ENCODE data around the gene SLITRK3.

The SLITRK3 gene, protein sequence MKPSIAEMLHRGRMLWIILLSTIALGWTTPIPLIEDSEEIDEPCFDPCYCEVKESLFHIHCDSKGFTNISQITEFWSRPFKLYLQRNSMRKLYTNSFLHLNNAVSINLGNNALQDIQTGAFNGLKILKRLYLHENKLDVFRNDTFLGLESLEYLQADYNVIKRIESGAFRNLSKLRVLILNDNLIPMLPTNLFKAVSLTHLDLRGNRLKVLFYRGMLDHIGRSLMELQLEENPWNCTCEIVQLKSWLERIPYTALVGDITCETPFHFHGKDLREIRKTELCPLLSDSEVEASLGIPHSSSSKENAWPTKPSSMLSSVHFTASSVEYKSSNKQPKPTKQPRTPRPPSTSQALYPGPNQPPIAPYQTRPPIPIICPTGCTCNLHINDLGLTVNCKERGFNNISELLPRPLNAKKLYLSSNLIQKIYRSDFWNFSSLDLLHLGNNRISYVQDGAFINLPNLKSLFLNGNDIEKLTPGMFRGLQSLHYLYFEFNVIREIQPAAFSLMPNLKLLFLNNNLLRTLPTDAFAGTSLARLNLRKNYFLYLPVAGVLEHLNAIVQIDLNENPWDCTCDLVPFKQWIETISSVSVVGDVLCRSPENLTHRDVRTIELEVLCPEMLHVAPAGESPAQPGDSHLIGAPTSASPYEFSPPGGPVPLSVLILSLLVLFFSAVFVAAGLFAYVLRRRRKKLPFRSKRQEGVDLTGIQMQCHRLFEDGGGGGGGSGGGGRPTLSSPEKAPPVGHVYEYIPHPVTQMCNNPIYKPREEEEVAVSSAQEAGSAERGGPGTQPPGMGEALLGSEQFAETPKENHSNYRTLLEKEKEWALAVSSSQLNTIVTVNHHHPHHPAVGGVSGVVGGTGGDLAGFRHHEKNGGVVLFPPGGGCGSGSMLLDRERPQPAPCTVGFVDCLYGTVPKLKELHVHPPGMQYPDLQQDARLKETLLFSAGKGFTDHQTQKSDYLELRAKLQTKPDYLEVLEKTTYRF
- total RNA-seq, result 0 reads per million in 2 experiments

DNA sequence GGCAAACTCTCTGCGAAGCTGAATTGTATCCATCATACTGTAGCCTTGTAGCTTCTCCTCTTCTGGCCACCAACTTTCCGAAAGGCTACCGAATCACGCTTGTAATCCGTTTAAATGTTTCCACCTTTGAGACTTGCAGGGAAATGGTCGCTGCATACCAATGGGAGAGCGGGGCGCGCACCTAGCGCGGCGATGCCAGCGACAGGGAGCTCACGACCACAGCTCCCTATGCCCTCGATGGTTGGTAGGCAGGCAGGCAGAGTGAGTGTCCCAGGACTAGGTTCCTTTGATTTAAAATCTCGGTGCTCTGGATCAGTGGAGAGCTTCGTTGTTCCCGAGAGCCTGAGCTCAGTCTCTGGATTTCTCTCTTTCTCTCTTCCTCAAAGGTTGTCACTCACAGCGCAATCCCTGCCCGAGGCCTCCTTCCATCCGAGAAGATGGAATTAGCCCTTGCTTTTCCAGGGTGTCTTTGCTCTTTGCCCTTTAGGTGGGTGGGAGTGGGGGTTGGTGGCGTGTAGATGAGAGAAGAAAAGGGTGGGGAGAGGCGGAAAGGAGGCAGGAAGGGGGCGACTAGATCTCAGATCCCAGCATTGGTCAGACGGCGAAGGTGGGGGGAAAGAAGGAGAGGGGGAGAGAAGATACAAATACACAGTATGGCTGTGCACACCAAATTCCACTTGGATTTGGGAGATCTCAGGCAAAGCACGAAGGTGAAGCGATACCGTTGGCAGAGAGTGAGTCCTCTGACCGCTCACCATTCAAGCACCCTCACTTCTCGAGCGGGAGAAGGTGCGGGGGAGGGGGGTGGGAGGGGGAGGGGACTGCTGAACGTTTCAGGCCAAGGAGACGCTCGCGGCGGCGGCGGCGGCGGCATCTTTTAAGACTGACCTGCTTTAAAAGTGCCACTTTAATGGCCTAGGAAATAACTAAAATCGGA lies at the start of gene SLITRK3:
Gene SLITRK3 (minus strand): TSS at position 745 of the 937 bp plus-strand sequence. CDS start 5,554 bp downstream, outside the sequence.
- no peak for DNase-seq (ENCODE audit: low read depth)

DNA sequence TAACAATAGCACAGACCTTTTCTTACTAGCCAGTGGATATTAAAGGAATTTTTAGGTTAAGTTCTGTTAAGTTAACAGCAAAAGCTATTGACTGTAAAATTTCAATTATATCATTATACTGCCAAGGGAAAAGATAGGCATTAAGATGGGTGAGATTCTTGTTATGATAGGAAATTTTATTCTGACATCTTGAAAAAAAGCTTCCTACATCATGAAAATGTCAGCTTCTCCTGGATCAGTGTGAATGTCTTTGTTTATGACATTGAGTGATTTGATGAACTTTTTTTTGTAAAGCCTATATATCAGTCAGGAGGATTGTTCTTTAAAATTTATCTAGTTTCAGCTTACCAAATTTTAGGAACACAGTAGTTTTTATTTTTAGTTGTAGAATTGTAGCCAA lies 47.4 kb upstream of the SLITRK3 start:
- no peak for DNase-seq (ENCODE audit: low read depth)

DNA sequence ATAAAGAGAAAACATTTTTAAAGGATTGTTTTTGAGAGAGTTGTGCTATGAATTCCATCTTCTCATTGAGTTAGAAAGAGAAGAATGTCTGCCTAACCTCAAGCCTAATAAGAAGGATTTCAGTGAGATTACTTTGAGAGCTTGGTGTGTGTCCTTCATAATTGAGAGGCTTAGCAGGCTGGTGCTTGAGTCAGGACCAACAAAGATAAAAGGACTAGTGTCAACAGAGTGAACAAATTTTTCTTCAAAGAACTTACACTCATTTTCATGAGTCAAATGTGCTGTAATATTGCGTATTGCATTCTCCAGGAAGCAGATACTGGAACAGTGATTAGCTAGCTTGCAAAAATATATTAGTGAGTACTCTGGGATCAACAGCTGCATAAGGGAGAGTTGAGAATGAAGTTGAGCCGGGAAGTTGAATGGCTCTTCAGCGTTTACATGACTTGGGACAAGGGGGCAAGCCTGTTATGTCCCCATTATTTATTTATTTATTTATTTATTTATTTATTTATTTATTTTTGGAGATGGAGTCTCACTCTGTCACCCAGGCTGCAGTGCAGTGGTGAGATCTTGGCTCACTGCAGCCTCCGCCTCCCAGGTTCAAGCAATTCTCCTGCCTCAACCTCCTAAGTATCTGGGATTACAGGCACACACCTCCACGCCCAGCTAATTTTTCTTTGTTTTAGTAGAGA lies 37.5 kb upstream of the SLITRK3 start:
- DNase-seq (ENCODE audit: low read depth), result no peak

DNA sequence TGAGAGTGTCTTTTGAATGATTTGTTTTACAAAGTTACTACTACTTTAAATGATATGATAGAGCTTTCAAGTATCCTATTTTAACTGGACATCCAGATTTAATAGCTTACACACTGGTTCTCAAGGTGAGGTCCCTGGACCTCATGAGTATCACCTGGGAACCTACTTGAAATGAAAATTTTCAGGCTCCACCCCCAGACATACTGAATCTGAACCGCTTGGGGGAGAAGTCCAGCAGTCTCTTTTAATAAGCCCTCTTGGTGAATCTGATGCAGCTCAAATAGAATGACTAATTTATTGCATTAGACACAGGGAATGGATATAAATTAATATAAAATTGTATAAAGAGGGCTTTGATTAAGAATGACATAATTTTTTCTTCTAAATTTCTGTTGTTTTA lies 29.4 kb upstream of the SLITRK3 start:
- DNase-seq (ENCODE audit: low read depth), result no peak

DNA sequence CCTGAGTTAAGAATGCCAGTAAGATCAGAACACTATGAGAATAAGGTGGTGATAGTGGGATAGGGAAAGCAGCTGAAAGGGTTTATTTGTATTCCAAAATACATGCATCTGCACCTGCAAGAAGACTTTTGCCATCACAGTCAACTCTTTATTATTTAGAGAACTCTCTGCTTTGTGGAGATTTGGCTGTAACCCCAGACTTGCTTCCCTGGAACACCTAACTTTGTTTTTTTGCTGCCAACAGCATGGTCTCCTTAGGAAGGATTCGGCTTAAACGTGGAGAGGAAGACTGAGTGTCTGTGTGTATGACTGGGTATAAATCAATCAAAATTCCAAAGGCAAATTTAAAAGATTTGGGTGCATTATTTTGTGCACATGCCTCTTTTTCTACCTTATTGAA lies 21.6 kb upstream of the SLITRK3 start:
- DNase-seq (ENCODE audit: low read depth), result no peak

DNA sequence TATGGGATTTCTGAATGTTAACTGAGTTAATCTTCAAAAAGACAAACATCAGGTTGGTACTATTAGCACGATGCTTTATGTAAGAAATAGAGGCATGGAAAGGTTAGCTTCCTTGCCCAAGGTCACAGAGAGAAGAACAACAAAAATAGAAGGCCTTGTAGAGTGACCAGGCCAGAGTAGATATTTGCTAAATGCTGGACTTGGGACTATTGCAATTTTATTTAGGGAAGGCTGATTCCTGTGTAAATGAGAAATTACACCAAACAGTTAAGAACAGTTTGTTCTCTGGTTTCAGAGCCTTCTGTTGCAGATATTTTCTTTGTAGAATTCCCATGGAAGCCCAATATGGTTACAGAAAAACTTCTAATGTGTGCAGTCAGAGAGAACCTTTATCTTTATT lies 16.4 kb upstream of the SLITRK3 start:
- DNase-seq (ENCODE audit: low read depth), result no peak

DNA sequence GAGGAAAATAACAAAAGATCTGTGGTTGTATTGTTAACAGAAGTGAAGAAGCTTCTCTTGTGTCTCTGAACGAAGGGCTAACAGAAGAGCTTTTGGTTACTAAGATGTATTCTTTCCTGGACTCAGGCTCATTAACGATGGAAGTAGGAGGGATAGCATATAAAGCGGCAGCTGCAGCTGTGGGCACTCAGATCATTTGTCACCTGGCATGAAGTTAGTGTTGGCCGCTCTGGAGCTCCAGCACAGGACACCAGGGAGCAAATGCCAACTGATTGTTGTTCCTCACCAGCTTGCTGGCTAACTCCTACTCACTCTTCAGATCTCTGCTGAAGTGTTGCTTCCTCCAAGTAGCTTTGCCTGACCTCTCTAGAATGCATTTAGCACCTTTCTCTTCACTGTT lies 15.5 kb upstream of the SLITRK3 start:
- no peak for DNase-seq (ENCODE audit: low read depth)

DNA sequence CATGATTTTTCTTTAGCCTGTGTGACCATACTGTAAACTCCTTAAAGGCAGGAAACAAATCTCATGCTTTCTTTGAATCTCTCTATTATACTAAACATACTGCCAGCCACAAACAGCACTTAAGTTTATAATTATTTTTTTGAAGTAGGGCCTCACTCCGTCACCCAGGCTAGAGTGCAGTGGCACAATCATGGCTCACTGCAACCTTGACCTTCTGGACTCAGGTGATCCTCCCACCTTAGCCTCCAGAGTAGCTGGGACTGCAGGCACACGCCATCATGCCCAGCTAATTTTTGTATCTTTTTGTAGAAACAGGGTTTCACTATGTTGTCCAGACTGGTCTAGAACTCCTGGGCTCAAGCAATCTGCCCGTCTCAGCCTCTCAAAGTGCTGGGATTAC lies 14.5 kb upstream of the SLITRK3 start:
- no peak for DNase-seq (ENCODE audit: low read depth)

DNA sequence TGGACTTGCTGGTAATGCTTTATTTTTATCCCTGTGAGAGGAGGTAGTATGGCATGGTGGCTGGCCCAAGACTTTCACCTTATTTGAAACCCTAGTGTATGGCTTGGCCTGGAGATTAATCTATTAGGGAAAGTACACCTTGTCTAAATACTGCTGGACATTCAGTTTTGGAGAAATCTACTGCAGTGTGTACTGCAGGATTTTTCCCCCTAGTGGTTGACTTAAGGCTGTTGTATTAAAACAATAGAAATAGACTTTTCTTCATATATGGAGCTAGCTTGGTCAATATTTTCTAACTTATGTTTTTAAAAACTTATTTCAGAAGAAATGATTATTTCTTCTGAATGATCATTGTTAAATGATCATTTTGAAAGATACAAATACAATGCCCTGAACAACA lies 13.9 kb upstream of the SLITRK3 start:
- DNase-seq (ENCODE audit: low read depth), result no peak

DNA sequence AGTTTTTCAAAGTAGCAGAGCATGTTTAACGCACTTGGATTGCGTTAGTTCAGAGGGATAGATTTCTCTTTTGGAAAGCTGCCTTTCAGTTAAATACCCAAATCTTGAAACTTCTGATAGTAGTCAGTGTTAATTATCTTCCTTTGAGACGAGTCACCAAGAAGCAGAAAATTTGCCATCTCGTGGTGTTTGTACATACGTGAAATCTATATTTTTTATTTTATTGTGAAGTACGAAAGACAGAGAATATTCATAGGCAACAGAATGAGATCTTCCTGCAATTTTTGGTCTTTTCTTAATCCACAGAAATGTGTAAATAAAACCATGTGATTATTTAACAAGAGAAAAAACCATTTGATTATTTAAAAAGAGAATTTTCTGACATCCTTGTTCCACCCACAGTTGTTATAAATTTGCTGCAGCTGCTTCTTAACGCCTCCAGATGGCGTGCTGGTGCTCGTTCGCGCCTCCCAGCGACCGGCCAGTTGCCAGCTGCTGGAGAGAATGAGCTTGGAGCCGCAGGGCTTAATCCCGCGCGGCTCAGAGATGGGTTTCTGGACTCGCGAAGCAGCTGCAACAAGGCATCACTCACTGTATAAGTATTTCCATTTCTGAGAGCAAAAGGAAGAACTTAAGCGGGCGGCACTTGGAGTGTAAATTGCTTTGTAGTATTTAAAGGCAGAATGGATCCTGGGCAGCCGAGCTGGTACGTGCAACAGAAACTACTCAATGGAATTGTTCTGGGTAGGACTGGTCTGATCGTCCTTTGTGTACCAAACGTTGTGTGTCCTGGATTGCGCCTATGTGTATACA lies 10.5 kb upstream of the SLITRK3 start:
- no peak for DNase-seq (ENCODE audit: low read depth)

DNA sequence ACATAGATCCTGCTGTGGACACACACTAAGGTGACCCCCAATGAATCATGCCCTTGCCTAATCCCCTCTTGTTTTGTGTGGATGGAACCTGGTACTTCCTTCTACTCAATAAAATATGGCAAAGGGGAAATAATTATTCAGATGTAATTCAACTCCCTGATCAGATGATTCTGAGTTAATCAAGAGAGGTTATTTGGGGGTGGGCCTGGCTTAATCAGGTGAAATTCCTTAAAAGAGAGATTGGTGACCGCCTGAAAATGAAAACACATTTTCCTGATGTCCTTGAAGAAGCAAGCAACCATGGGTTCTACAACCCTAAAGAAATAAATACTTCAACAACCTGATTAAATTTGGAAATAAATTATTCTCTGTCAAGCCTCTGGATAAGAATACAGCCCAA lies 8.3 kb upstream of the SLITRK3 start:
- DNase-seq (ENCODE audit: low read depth), result no peak

DNA sequence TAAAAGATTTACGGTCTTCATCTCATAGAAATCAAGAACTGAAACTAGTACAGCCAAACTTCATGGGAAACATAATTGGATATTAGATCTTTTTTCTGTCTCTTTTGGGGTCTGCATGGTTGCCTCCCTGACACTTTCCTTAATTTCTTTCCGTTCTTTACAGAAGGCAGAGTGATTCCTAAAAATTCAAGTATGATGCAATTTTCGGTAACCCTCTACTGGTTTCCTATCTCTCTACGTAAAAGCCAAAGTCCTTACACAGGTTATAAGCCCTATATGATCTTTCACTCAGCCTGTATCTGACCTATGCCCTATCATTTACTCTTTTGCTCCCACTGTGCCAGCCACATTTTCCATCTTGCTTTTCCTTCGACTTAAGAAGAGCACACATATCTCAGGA lies 6.8 kb upstream of the SLITRK3 start:
- no peak for DNase-seq (ENCODE audit: low read depth)

DNA sequence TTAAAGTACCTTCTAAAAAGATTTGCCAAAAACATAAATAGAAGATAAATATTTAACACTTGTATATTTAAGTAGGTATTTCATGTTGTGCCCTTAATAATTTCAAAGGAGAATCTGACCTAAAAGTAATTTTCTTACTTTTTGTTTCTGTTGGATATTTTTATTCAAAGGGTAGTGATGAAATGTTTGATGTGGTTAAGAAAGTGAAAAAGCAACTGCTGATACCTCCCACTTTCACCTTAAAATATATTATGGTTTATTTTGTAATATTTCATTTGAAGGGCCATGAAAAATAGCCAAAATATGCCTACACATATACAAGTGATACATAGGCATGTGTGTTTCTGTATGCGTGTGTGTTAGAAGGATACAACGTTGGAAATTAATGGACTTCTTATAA lies 5.8 kb upstream of the SLITRK3 start:
- DNase-seq (ENCODE audit: low read depth), result no peak

DNA sequence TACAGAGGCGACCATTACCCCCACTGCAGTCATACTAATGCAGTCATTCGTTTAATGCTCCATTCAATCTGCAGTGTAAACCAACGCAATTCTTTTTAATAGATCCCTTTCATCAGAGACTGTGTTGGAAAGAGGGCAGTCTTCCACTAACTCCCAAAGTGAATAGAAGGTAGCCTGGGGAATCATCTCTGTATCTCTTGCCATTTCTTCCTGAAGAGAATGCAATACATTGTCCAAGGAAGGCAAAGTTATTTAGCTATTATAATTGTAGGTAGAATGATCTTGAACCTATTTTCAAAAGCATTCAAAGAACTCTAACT lies 1.3 kb upstream of the SLITRK3 start:
- no peak for DNase-seq (ENCODE audit: low read depth)

DNA sequence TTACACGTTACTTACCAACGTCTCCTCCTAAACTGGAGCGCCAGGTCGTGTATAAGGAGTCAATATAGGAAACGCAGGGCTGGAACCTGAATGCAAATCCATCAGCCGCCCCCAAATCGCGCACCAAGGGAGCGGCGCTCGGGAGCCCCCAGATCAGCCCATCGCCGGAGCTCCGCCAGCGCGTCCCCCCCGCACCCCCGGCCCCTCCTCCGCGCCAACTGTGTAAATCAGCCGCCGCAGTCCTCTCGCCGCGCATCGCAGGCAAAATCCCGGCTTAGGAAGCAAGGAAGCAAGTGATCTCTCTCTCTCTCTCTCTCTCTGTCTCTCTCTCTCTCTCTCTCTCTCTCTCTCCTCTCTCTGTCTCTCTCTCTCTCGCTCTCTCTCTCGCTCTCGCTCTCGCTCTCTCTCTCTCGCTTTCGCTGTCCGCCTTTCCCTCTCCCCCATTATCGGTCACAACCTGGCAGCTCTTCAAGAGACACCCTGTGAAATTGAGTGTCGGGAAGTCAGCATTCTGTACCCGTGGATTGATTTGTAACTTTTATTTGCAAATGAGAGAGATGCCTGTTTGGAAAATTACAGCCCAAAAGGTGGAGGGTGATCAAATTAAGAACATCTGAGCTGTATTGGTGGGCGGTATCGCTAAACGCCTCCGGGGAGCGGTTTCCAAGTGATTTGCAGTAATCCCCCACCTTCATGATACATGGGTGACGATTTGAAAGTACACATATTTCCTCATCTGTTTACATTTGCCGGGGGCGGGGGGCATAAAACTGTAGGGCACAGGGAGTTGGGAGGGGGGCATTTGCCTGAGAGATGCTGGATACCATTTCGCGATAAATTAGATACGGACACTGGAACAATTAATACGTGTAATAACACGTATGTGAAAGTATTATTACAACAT lies 645 bp upstream of the SLITRK3 start:
- no peak for DNase-seq (ENCODE audit: low read depth)

DNA sequence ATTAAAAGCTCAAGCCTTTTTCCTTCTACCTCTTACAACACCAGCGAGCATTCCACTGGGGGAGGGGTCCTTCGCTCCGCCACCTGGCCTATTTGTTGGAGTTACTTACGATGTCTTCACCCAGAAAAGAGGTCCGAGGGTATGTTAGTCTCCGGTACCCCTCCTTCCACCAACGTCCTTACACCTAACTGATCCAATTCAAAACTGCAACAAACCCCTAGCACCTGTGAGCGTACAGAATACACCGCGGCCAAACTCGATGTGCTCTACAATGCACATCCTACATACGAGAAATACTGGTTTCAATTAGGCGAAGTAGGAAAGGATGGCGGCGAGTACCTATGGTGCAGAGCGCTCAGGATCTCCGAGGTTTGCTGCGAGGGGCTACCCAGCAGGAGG lies 944 bp downstream of the SLITRK3 start:
- DNase-seq (ENCODE audit: low read depth), result no peak

DNA sequence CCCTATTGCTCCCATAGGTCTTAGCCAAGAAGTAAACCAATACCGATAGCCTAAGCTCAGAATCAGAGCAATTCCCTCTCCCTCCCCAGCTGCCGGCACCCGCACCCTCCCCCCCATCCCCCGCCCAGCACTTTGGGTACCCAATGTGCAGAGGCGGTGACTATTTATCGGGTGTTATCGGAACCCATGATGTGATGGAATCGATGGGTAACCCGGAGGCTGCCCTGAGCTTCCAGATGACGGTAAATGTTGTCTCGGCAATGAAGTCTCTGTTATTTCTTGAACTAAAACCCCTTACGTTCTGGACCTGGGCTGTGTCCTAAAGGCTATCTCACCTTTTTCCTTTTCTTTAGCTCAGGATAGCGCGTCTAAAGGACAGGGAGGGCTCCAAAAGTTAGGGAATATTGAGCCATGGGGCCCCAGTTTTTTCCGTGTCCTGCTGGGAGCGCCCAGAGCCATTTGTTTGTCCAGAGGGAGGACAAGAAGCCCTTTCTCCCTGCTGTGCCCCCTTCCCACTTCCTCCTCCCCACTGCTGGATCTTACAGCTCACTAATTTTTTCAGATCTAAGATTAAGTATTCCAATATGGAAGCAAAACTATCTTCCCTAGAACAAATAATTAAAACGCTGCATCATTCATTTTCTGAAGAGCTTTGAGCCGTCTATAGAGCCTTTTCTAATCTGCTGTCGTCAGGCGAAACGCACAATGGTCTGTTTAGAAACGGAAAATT lies 1.5 kb downstream of the SLITRK3 start:
- DNase-seq (ENCODE audit: low read depth), result no peak

DNA sequence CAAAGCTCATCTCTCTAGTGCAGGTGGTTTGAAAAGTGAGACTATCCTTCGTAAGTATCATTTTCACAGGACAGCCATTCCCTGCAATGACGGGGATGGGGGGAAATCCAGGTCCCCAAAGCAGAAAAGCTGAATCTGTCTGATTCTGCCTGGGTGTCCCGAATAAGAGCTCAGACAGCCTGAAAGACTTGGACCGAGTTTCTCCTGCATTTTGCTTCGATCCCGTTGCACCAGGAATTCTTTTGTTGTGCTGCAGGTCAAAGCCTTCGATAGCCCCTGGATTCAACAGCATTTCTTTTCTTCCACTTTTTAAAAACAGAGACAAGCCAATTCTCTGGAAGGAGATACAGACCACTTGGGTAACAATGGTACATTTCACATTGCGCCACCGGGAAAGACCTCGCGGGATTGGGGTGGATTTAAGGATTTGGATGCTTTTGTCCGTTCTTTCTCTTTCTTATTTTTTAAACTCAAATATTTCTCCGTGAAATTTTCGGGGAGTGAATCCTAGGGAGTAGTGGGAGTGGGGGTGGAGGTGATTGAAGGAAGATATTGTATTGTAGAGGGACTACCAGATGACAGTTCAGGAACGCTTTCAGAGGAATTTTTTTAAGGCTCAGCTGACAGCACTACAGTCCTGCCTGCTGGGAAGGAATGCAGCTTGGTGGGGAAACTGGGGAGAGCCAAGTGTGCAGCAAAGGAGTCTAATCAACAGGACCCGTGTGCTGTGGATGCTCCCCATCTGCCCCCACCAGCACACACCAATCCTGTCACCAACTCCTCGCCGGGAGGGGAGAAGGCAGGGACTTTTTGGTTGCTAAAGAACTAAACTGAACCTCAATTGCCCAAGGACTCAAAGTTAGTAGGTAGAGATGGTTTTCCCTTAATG lies 2.6 kb downstream of the SLITRK3 start:
- no peak for DNase-seq (ENCODE audit: low read depth)

Data from T follicular helper cell (primary cell).